ENCODE data around the gene LIPG.

- no peak for TF ChIP-seq CTCF (IDR thresholded peaks at IDR 0.05; ENCODE audit: poor library complexity)
- TF ChIP-seq EZH2 (IDR thresholded peaks at IDR 0.05; ENCODE audit: borderline replicate concordance): no peak
- no peak for TF ChIP-seq EZH2phosphoT487 (IDR thresholded peaks at IDR 0.05; ENCODE audit: low read depth, severe bottlenecking, unreplicated experiment)
These were observed 34.1 kb upstream of the LIPG start for GRCh38 chr18:49527631-49528327.
